A549 (cell line): ENCODE measurements around the gene EP400.

Source experiments
- CTCF ChIP-seq: fragments of >200 bp; sonication (Bioruptor Twin); formaldehyde crosslinking; IDR thresholded peaks from 3 replicates; pipeline ENCODE4 v1.5.1; 2016
- EP300 ChIP-seq, 2 experiments: fragments of >200 bp; sonication (Bioruptor Twin); formaldehyde crosslinking; IDR thresholded peaks; 2 replicates in 1 of 2; 3 replicates in 1 of 2; pipeline ENCODE4 v1.6.1; 2016 to 2017
- ESRRA ChIP-seq: fragments of 150-350 bp; IDR thresholded peaks from 2 replicates; pipeline ENCODE4 v1.6.1; 2014; ENCODE audit warnings: mild to moderate bottlenecking, low read length, borderline replicate concordance
- HDAC2 ChIP-seq: fragments of 200-600 bp; sonication (generic); IDR thresholded peaks from 2 replicates; pipeline ENCODE4 v1.6.1; 2016
- KDM1A ChIP-seq: fragments of 200-600 bp; sonication (generic); IDR thresholded peaks from 2 replicates; pipeline ENCODE4 v1.6.1; 2016; ENCODE audit warnings: low read depth, mild to moderate bottlenecking
- MAZ ChIP-seq: fragments of 150-350 bp; IDR thresholded peaks from 2 replicates; pipeline ENCODE4 v1.6.1; 2014; ENCODE audit warnings: antibody characterized with exemption, low read depth, low read length, borderline replicate concordance
- PBX3 ChIP-seq: IDR thresholded peaks from 2 replicates; pipeline ENCODE4 v1.6.1; 2012
- RAD21 ChIP-seq, 2 experiments: fragments of >200 bp in 1 of 2; sonication (Bioruptor Twin) in 1 of 2; formaldehyde crosslinking in 1 of 2; IDR thresholded peaks in 1 of 2; conservative IDR thresholded peaks in 1 of 2; 2 replicates in 1 of 2; 3 replicates in 1 of 2; pipeline ENCODE4 v1.6.1; 2012 to 2018; ENCODE audit warnings: inconsistent platforms in 1 of 2
- RARB ChIP-seq: fragments of 250-450 bp; sonication (Bioruptor Pico); IDR thresholded peaks from 2 replicates; pipeline ENCODE4 v1.8.0; 2021; ENCODE audit warnings: mild to moderate bottlenecking, moderate library complexity
- RCOR1 ChIP-seq: fragments of 150-350 bp; IDR thresholded peaks from 2 replicates; pipeline ENCODE4 v1.6.1; 2014; ENCODE audit warnings: antibody characterized with exemption, low read length, low read depth
- SMC3 ChIP-seq: fragments of >200 bp; sonication (Bioruptor Twin); formaldehyde crosslinking; IDR thresholded peaks from 3 replicates; pipeline ENCODE4 v1.6.1; 2018; ENCODE audit warnings: inconsistent platforms
- ZC3H11A ChIP-seq: fragments of 450-650 bp; IDR thresholded peaks from 2 replicates; pipeline ENCODE4 v1.6.1; 2014; ENCODE audit warnings: antibody characterized with exemption, mild to moderate bottlenecking

DNA sequence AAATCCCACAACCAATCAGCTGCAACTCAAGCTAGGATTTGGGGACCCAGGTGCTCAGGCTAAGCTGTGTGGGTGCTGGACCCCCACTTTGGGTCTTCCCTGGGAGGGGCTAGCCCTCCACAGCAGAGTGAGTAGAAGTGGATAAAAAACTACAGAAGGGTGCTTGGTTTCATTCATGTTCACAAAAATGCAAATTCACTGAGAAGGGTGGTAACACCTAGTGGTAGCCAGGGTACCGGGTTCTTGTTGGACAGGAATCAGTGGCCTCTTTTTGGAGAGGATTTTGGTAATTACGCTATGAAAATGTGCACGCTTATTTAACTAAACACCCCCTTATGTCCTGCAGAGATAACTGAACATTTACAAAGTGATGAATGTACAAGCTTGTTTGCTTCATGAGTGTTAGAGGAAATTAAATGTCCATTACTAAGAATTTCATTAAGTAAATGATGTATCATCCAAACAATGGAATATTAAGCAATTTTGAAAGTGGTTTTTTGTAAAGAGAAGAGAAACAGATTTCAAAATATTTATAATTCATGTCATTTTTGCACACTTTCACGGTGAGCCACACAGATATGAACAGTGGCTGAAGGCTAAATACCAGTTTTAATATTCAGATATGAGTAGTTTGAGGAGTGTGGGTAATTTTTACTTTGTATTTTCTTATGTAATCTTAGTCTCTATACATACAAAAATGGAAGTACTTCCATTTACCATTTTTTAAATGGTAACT is 116.0 kb downstream of the EP400 start:
- TF ChIP-seq MAZ = no peak
- TF ChIP-seq CTCF = no peak
- no peak for TF ChIP-seq RCOR1
- no peak for TF ChIP-seq RARB
- TF ChIP-seq KDM1A = no peak
- no peak for TF ChIP-seq ESRRA
- TF ChIP-seq RAD21 (conservative IDR thresholded peaks at IDR 0.05 in 1 of 2, IDR thresholded peaks at IDR 0.05 in 1 of 2) = no peak
- no peak for TF ChIP-seq HDAC2
- no peak for TF ChIP-seq ZC3H11A
- no peak for TF ChIP-seq EP300 (IDR thresholded peaks at IDR 0.05)
- TF ChIP-seq PBX3 = no peak
- no peak for TF ChIP-seq SMC3
